Small intestine (tissue), 7 donors: ENCODE results near the gene PLD6. TPM values are rescaled to one million over a fixed set of nuclear protein-coding genes. Genes with fewer than 3 reads are reported as not detected.
A peak's percentile ranks its signal among the peaks of the same experiment; 100 is the strongest.

ENCODE experiments used
- DNase-seq, 2 donors: peaks; one replicate each; pipeline versions ENCODE4 v3.0.0 to v3.0.0-alpha.2; 2013
- FAIRE-seq: peaks from 2 replicates; lab custom pipeline; 2012; peaks lifted over from hg19 to GRCh38; lab: Jason Lieb, UNC
- H3K27ac ChIP-seq, 3 donors: one replicate each; pipeline ENCODE4 v1.5.1; 2013; ENCODE audit warnings: low read length in 2 of 3, mild to moderate bottlenecking in 2 of 3, control low read depth in 1 of 3, inconsistent platforms in 1 of 3, low read depth in 1 of 3, moderate library complexity in 1 of 3
- H3K27me3 ChIP-seq, 3 donors: one replicate each; pipeline ENCODE4 v1.6.1; 2013; ENCODE audit warnings: low read length in 3 of 3, inconsistent platforms in 1 of 3; ENCODE audit not compliant: control insufficient read depth in 3 of 3, insufficient read depth in 3 of 3
- H3K36me3 ChIP-seq, 3 donors: one replicate each; pipeline ENCODE4 v1.6.1; 2013; ENCODE audit warnings: low read length in 3 of 3, inconsistent platforms in 1 of 3, low read depth in 1 of 3, mild to moderate bottlenecking in 1 of 3, moderate library complexity in 1 of 3; ENCODE audit not compliant: control insufficient read depth in 3 of 3, insufficient read depth in 2 of 3
- H3K4me1 ChIP-seq, 3 donors: one replicate each; pipeline ENCODE4 v1.6.1; 2013; ENCODE audit warnings: low read length in 2 of 3, inconsistent platforms in 1 of 3, low read depth in 1 of 3, mild to moderate bottlenecking in 1 of 3, moderate library complexity in 1 of 3; ENCODE audit not compliant: control insufficient read depth in 3 of 3, insufficient read depth in 2 of 3
- H3K4me3 ChIP-seq, 3 donors: one replicate each; pipeline ENCODE4 v1.5.1; 2013; ENCODE audit warnings: low read length in 3 of 3, control low read depth in 1 of 3, inconsistent platforms in 1 of 3, low read depth in 1 of 3, mild to moderate bottlenecking in 1 of 3, moderate library complexity in 1 of 3
- H3K9me3 ChIP-seq, 2 donors: one replicate each; pipeline ENCODE4 v1.6.1; 2013; ENCODE audit warnings: low read depth in 1 of 2, low read length in 1 of 2; ENCODE audit not compliant: control insufficient read depth in 2 of 2, insufficient read depth in 1 of 2
- WGBS, 3 donors: extraction: QIAGEN DNeasy Blood & Tissue Kit; methylation state at CpG; one replicate each; pipeline ENCODE4 v1.1.7; 2013; 5-methylcytosine and 5-hydroxymethylcytosine counted together
- polyA plus RNA-seq, 4 donors: library from polyadenylated mRNA; stranded (reverse) in 3 of 4; unstranded in 1 of 4; fragments of 200-250 nt in 3 of 4; fragments of 120-200 nt in 1 of 4; gene quantifications; one replicate each; pipeline versions ENCODE4 v1.2.1 to v1.2.3, GENCODE V29; 2013
- donor health status: healthy with polysubstance abuse.
- donor health status: control.
- donor health status: control.
- donor health status: Bipolar disorder and iron deficiency.
- donor health status: healthy.

PLD6 gene
- polyA plus RNA-seq, 4 donors: 1.4 to 5.2 (median 1.6) TPM

DNA sequence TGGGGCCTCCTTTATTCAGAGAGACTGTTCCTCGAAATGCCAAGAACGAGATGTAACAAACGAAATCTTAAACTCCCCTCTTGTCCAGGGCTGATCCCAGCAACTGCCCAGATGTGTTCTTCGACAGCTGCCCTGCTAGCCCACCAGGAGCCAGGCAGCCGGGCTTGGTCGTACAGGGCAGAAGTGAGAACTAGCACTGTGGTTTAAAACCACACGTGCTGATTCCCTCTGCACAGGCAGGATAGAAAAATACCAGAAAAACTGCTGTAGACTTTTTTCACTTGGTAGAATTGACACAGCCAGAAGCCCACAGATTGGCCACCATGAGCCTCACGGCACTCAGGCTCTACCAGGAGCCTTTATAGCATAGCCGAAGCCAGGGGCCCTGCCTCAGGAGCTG lies 33.1 kb downstream of the PLD6 start:
- peak overlapping the region in 1 of 3 donors; percentile 17 for H3K27ac ChIP-seq
- no peak for DNase-seq
- H3K27me3 ChIP-seq: no peaks in the 10 kb centered on the region
- no peak for FAIRE-seq
- H3K4me1 ChIP-seq: no peaks in the 10 kb centered on the region
- H3K9me3 ChIP-seq: no peaks in the 10 kb centered on the region
- 81 to 93% (median 81%) methylated on average over 9 of the region's 9 CpGs for WGBS, 3 donors
- H3K4me3 ChIP-seq: no peak overlapping the region
- H3K36me3 ChIP-seq: peaks cover 23 to 96% (median 52%) of the 10 kb centered on the region in 3 donors

- no peaks in the 10 kb centered on the region for H3K27me3 ChIP-seq
- 72 to 87% (median 85%) methylated on average over 26 of the region's 26 CpGs for WGBS, 3 donors
- FAIRE-seq: no peak
- H3K4me1 ChIP-seq: no peaks in the 10 kb centered on the region
- DNase-seq: no peak
- peaks cover 20 to 97% (median 50%) of the 10 kb centered on the region in 3 donors for H3K36me3 ChIP-seq
- no peak overlapping the region for H3K4me3 ChIP-seq
- peak overlapping the region in 1 of 3 donors; percentile 14 for H3K27ac ChIP-seq
- H3K9me3 ChIP-seq: no peaks in the 10 kb centered on the region
Measured at GRCh38 chr17:17172001-17172939, 33.9 kb downstream of the PLD6 start.

DNA sequence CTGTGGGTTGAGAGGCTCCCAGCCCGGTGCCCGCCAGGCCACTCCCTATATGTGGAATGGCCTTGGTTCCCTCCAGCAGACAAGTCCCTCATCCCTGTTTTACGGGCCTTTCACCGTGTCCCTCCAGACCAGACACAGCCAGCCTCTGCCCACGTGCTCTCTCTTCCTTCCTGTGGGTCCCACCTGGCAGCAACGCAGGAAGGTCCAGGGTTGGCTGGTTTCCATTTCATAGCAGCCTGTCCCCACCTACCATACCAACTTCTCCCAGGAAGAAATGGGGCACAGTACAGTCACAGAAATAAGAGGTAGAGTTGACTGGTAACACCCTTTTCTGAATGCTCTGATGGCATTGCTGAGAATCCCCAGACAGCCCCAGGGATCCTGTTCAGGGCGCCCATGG lies 34.9 kb downstream of the PLD6 start:
- H3K4me1 ChIP-seq: no peaks in the 10 kb centered on the region
- peaks cover 13 to 97% (median 47%) of the 10 kb centered on the region in 3 donors for H3K36me3 ChIP-seq
- FAIRE-seq (no peak), DNase-seq (no peak)
- H3K4me3 ChIP-seq: no peak overlapping the region
- H3K27me3 ChIP-seq: no peaks in the 10 kb centered on the region
- WGBS, 3 donors: 79 to 94% (median 85%) methylated on average over 7 of the region's 7 CpGs
- no peak overlapping the region for H3K27ac ChIP-seq
- H3K9me3 ChIP-seq: no peaks in the 10 kb centered on the region

DNA sequence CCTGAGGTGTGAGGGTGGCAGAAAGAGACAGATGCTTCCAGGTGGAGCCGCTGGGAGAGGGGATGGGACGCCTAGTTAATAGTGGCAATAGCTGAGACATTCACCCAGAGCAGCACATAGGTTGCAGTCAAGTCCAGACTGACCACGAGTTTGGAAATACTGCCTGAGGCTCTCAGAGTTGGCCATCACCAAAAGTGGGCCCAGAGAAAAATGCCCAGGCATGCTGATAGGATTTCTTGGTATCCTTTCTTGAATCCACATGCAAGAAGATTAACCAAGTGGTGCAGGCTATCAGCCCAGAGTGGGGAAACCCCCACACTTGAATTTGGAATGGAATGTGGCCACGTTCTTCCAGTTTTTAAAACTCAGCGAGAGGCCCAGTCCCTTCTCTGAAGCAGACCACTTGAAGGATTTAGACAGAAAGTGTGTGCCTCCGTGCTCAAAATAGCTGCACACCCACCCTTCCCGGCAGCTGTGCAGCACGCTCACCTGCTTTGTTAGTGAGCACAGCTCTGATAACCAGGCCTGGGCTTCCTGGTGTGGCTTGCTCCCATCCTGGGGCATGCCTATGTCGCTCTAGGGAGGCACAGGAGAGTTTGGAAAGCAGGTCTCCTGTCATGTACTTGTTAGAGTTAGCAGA lies 35.7 kb downstream of the PLD6 start:
- no peak overlapping the region for H3K4me3 ChIP-seq
- no peak for FAIRE-seq
- H3K4me1 ChIP-seq: no peaks in the 10 kb centered on the region
- DNase-seq: no peak
- no peaks in the 10 kb centered on the region for H3K9me3 ChIP-seq
- no peak overlapping the region for H3K27ac ChIP-seq
- H3K27me3 ChIP-seq: no peaks in the 10 kb centered on the region
- peaks cover 12 to 97% (median 49%) of the 10 kb centered on the region in 3 donors for H3K36me3 ChIP-seq
- WGBS, 3 donors: 73 to 88% (median 86%) methylated on average over 9 of the region's 9 CpGs

DNA sequence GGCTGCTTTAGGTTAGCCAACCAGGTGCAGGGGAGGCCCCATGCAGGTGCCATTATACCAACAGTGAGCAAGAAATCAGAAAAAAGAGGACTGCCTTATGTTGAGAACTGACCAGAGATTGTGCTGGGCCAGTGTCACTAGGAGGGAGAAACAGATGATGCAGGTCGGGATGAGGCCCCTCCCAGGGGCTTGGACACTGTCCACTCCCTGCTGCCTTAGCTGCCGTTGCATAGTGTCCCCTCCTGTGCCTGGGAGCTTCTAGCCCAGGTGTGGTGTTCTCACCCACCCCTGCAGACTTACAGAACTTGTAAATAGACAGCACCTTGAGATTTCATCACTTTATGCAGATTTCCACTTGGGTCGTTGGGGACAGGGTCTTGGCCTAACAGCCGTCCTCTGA lies 36.7 kb downstream of the PLD6 start:
- WGBS, 3 donors: 87 to 97% (median 90%) methylated on average over 4 of the region's 4 CpGs
- H3K9me3 ChIP-seq: no peaks in the 10 kb centered on the region
- FAIRE-seq (no peak), DNase-seq (no peak)
- no peaks in the 10 kb centered on the region for H3K4me1 ChIP-seq
- H3K4me3 ChIP-seq: no peak overlapping the region
- no peak overlapping the region for H3K27ac ChIP-seq
- no peaks in the 10 kb centered on the region for H3K27me3 ChIP-seq
- H3K36me3 ChIP-seq: peaks cover 6 to 97% (median 51%) of the 10 kb centered on the region in 3 donors

- Histone ChIP-seq H3K9me3 (no peaks in the 10 kb centered on the region), H3K36me3 (peaks cover 2 to 96% (median 50%) of the 10 kb centered on the region in 3 donors), H3K4me3 (no peak overlapping the region), H3K27ac (no peak overlapping the region), H3K4me1 (no peaks in the 10 kb centered on the region), H3K27me3 (no peaks in the 10 kb centered on the region)
- DNase-seq (no peak), FAIRE-seq (no peak)
- WGBS, 3 donors: 92 to 100% (median 95%) methylated on average over 5 of the region's 5 CpGs
Measured at GRCh38 chr17:17168401-17168800, 37.7 kb downstream of the PLD6 start.

DNA sequence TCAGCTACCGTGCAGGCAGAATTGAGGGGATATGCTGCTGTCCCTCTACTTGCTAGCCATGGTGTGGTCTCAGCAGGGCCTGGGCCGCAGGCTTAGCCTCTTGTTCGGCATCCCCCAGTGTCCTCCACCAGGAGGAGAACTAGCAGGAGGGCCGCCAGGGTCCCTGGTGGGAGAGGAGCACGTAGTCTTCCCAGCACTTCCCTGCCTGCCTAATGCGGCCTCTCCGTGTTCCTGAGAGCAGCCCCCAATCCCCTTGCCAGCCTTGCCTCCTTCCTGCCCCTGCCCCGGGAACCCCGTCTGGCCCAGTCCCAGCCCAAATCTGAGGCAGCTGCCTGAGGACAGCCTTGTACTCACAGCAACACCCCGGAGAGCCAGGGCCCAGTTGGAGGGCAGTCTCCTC lies 38.1 kb downstream of the PLD6 start:
- DNase-seq: no peak
- Histone ChIP-seq H3K27me3 (no peaks in the 10 kb centered on the region), H3K4me1 (no peaks in the 10 kb centered on the region), H3K9me3 (no peaks in the 10 kb centered on the region), H3K27ac (no peak overlapping the region), H3K4me3 (no peak overlapping the region), H3K36me3 (peaks cover 4 to 94% (median 48%) of the 10 kb centered on the region in 3 donors)
- 93 to 97% (median 95%) methylated on average over 9 to 10 of the region's 10 CpGs for WGBS, 3 donors
- no peak for FAIRE-seq

DNA sequence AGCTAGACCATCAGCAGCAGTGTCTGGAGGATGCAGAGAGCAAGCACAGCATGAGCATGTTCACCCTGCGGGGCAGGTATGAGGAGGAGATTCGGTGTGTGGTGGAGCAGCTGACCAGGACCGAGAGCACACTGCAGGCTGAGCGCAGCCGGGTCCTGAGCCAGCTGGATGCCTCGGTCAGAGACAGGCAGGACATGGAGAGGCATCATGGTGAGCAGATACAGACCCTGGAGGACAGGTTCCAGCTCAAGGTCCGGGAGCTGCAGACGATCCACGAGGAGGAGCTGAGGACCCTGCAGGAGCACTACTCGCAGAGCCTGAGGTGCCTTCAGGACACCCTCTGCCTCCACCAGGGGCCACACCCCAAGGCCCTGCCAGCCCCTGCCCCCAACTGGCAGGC lies 38.8 kb downstream of the PLD6 start:
- 92 to 95% (median 94%) methylated on average over 10 of the region's 10 CpGs for WGBS, 3 donors
- Histone ChIP-seq H3K4me3 (no peak overlapping the region), H3K4me1 (no peaks in the 10 kb centered on the region), H3K36me3 (peaks cover 8 to 92% (median 46%) of the 10 kb centered on the region in 3 donors), H3K27ac (no peak overlapping the region), H3K9me3 (no peaks in the 10 kb centered on the region), H3K27me3 (no peaks in the 10 kb centered on the region)
- FAIRE-seq (no peak), DNase-seq (no peak)
